GM21526 (cell line): Measurements from ENCODE around the gene MTHFD1.

Experiments used
- ATAC-seq: cut with Tn5 transposase; IDR thresholded peaks from one replicate; pipeline ENCODE4 v1.9.1; 2021; ENCODE audit warnings: moderate library complexity; ENCODE audit not compliant: unreplicated experiment, low FRiP score

MTHFD1 gene

GRCh38 chr14:64488590-64489099 is 100.5 kb downstream of the MTHFD1 start:
- no peak for ATAC-seq

- no peak for ATAC-seq
Measured at GRCh38 chr14:64491637-64492036, 103.5 kb downstream of the MTHFD1 start.

GRCh38 chr14:64493455-64493854 is 105.3 kb downstream of the MTHFD1 start:
- no peak for ATAC-seq

- ATAC-seq: no peak
Measured at GRCh38 chr14:64495252-64495651, 107.1 kb downstream of the MTHFD1 start.

- no peak for ATAC-seq
Measured at GRCh38 chr14:64496764-64497163, 108.6 kb downstream of the MTHFD1 start.

GRCh38 chr14:64500088-64500487 is 111.9 kb downstream of the MTHFD1 start:
- no peak for ATAC-seq

- no peak for ATAC-seq
Measured at GRCh38 chr14:64501411-64502171, 113.4 kb downstream of the MTHFD1 start.

- ATAC-seq: no peak
Measured at GRCh38 chr14:64502456-64502855, 114.3 kb downstream of the MTHFD1 start.

- ATAC-seq: peak; percentile 6
Measured at GRCh38 chr14:64502887-64503433, 114.8 kb downstream of the MTHFD1 start.

GRCh38 chr14:64503434-64504309 is 115.5 kb downstream of the MTHFD1 start, which contains the start of gene ZBTB25:
Gene ZBTB25 (minus strand): TSS chr14:64503838. CDS start chr14:64490533, 13,305 bp downstream.
- peak; percentile 52 for ATAC-seq

- ATAC-seq: peak; percentile 25
Measured at GRCh38 chr14:64504310-64504896, 116.2 kb downstream of the MTHFD1 start, which contains the start of gene ZBTB1. Gene ZBTB1 (plus strand): TSS chr14:64504770. CDS start chr14:64521505, 16,735 bp downstream.

GRCh38 chr14:64504897-64505794 is 117.0 kb downstream of the MTHFD1 start:
- ATAC-seq: peak; percentile 26

GRCh38 chr14:64506721-64507120 is 118.6 kb downstream of the MTHFD1 start:
- ATAC-seq: no peak

- ATAC-seq: no peak
Measured at GRCh38 chr14:64507376-64508156, 119.4 kb downstream of the MTHFD1 start.

GRCh38 chr14:64508215-64508776 is 120.1 kb downstream of the MTHFD1 start:
- no peak for ATAC-seq

- no peak for ATAC-seq
Measured at GRCh38 chr14:64509036-64509435, 120.9 kb downstream of the MTHFD1 start.
